ENCODE data around the gene FAM222A. TPM values are rescaled to one million over a fixed set of nuclear protein-coding genes. Genes with fewer than 3 reads are reported as not detected.

The FAM222A gene
- polyA plus RNA-seq, 1 experiment: 0.36 TPM

DNA sequence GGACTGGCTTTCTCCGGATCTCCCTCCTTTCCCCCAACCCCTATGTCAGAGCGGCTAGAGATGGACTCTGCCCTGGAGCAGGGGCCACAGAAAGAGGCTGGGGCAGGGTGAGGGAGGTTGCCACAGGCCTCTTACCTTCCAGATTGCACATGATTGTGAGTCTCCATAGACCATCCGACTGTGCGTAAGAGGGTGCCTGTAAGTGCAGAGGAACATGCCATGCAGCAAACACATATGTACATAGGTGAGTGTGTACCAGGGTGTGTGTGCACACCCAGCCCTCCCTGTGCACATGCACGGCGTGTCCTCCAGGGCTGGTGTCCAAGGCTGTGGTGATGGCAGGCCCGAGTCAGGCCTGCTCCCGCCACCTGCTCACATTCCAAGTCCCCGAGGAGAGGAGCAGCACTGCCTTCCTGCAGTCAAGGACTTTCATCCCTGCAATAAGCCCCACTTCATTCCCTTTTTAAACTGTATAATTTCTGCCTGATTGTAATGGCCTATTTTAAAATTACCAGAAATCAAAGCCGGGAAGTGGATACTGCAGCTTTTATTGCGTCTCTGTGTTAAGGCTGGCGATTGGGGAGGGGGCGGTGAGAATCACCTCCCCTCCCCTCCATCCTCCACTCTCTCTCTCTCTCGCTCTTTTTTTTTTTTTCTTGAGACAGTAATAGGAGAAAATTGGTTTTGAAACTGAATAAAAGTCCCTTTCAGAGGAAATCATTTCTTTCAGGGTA lies 28.5 kb downstream of the FAM222A start:
- DNase-seq (ENCODE audit: low read depth): no peak
- Histone ChIP-seq H3K36me3 (ENCODE audit: control insufficient read depth, insufficient read depth, low read length) (no peaks in the 10 kb centered on the region), H3K4me3 (ENCODE audit: low read depth, low read length) (no peak overlapping the region), H3K27me3 (ENCODE audit: control insufficient read depth, insufficient read depth, low read length) (no peaks in the 10 kb centered on the region)
- CTCF ChIA-PET: no interaction called here
- TF ChIP-seq, protein P1, sequence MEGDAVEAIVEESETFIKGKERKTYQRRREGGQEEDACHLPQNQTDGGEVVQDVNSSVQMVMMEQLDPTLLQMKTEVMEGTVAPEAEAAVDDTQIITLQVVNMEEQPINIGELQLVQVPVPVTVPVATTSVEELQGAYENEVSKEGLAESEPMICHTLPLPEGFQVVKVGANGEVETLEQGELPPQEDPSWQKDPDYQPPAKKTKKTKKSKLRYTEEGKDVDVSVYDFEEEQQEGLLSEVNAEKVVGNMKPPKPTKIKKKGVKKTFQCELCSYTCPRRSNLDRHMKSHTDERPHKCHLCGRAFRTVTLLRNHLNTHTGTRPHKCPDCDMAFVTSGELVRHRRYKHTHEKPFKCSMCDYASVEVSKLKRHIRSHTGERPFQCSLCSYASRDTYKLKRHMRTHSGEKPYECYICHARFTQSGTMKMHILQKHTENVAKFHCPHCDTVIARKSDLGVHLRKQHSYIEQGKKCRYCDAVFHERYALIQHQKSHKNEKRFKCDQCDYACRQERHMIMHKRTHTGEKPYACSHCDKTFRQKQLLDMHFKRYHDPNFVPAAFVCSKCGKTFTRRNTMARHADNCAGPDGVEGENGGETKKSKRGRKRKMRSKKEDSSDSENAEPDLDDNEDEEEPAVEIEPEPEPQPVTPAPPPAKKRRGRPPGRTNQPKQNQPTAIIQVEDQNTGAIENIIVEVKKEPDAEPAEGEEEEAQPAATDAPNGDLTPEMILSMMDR (IDR thresholded peaks at IDR 0.05; ENCODE audit: insufficient read depth, low read depth, low read length): no peak
- POLR2A ChIA-PET: no interaction called here

GRCh38 chr12:109743076-109743910 lies 29.7 kb downstream of the FAM222A start:
- no peaks in the 10 kb centered on the region for H3K36me3 ChIP-seq (ENCODE audit: control insufficient read depth, insufficient read depth, low read length)
- ChIA-PET CTCF (interaction anchor here (1.2 kb wide), 1 partner anchor 32 kb away, joined by 3 read pairs; no protein-coding TSS in a partner anchor), POLR2A (no interaction called here)
- H3K4me3 ChIP-seq (ENCODE audit: low read depth, low read length): no peak overlapping the region
- TF ChIP-seq, protein P1 (IDR thresholded peaks at IDR 0.05; ENCODE audit: insufficient read depth, low read depth, low read length): no peak
- no peak for DNase-seq (ENCODE audit: low read depth)
- no peaks in the 10 kb centered on the region for H3K27me3 ChIP-seq (ENCODE audit: control insufficient read depth, insufficient read depth, low read length)

- ChIA-PET POLR2A (no interaction called here), CTCF (interaction anchor here (1.2 kb wide), 1 partner anchor 31 kb away, joined by 3 read pairs; no protein-coding TSS in a partner anchor)
- Histone ChIP-seq H3K27me3 (ENCODE audit: control insufficient read depth, insufficient read depth, low read length) (no peaks in the 10 kb centered on the region), H3K36me3 (ENCODE audit: control insufficient read depth, insufficient read depth, low read length) (no peaks in the 10 kb centered on the region), H3K4me3 (ENCODE audit: low read depth, low read length) (no peak overlapping the region)
- TF ChIP-seq, protein P1 (IDR thresholded peaks at IDR 0.05; ENCODE audit: insufficient read depth, low read depth, low read length): no peak
- DNase-seq (ENCODE audit: low read depth): no peak
Observed at GRCh38 chr12:109744026-109744425, 30.4 kb downstream of the FAM222A start.

GRCh38 chr12:109744986-109745942 lies 31.6 kb downstream of the FAM222A start:
- Histone ChIP-seq H3K4me3 (ENCODE audit: low read depth, low read length) (no peak overlapping the region), H3K36me3 (ENCODE audit: control insufficient read depth, insufficient read depth, low read length) (no peaks in the 10 kb centered on the region), H3K27me3 (ENCODE audit: control insufficient read depth, insufficient read depth, low read length) (no peaks in the 10 kb centered on the region)
- ChIA-PET POLR2A (no interaction called here), CTCF (interaction anchor here (0.6 to 1.9 kb wide), 3 partner anchors 21 to 148 kb away, joined by 3 to 5 read pairs (median 3); no protein-coding TSS in a partner anchor)
- DNase-seq (ENCODE audit: low read depth): no peak
- TF ChIP-seq, protein P1 (IDR thresholded peaks at IDR 0.05; ENCODE audit: insufficient read depth, low read depth, low read length): no peak
